Measurements from ENCODE around the gene RPS24. TPM values are rescaled to one million over a fixed set of nuclear protein-coding genes. Genes with fewer than 3 reads are reported as not detected.

The RPS24 gene
- total and polyA plus RNA-seq, 2 of the 13 experiments (the other 11 are each of a cell fraction or from before 2014, with no cell fraction given): 2,690 to 3,319 TPM

- no peak; the same call in 1 of the 2 replicates for TF ChIP-seq TSC22D2 (CRISPR knock-in tag; IDR thresholded peaks at IDR 0.05; ENCODE audit: borderline replicate concordance)
- TF ChIP-seq SSRP1 (CRISPR knock-in tag; IDR thresholded peaks at IDR 0.05): no peak
- no peak for TF ChIP-seq ATRX (CRISPR knock-in tag; IDR thresholded peaks at IDR 0.05; ENCODE audit: borderline replicate concordance)
- peak; percentile 56 for TF ChIP-seq TEAD3 (CRISPR knock-in tag; optimal IDR thresholded peaks at IDR 0.05; ENCODE audit: borderline replicate concordance)
- TF ChIP-seq TRIM22 (IDR thresholded peaks at IDR 0.05): no peak
- TF ChIP-seq ZSCAN20 (CRISPR knock-in tag; IDR thresholded peaks at IDR 0.05; ENCODE audit: borderline replicate concordance): no peak
- peak; percentile 58; the same call in 1 of the 2 replicates for TF ChIP-seq SIN3B (IDR thresholded peaks at IDR 0.05; ENCODE audit: low read length)
- peak; percentile 81 for TF ChIP-seq ZNF431 (CRISPR knock-in tag; IDR thresholded peaks at IDR 0.05; ENCODE audit: borderline replicate concordance, low read depth)
- peak; percentile 81 for TF ChIP-seq HNF1B (CRISPR knock-in tag; IDR thresholded peaks at IDR 0.05)
- TF ChIP-seq ZBTB38 (CRISPR knock-in tag; IDR thresholded peaks at IDR 0.05): peak; percentile 77; the same call in 1 of the 2 replicates
- TF ChIP-seq ZNF124 (CRISPR knock-in tag; IDR thresholded peaks at IDR 0.05): no peak
- peak; percentile 99 for TF ChIP-seq POLR2AphosphoS5 (IDR thresholded peaks at IDR 0.05; ENCODE audit: low read depth, low read length)
- TF ChIP-seq NFKBIZ (CRISPR knock-in tag; IDR thresholded peaks at IDR 0.05): no peak
- TF ChIP-seq ZNF597 (CRISPR knock-in tag; IDR thresholded peaks at IDR 0.05): no peak
- peak; percentile 86 for TF ChIP-seq ZGPAT (CRISPR knock-in tag; IDR thresholded peaks at IDR 0.05)
- no peak for TF ChIP-seq ZNF326 (CRISPR knock-in tag; IDR thresholded peaks at IDR 0.05; ENCODE audit: borderline replicate concordance)
- peak; percentile 37; the same call in 1 of the 2 replicates for TF ChIP-seq ZFP36L2 (CRISPR knock-in tag; IDR thresholded peaks at IDR 0.05)
- TF ChIP-seq HNRNPK (IDR thresholded peaks at IDR 0.05; ENCODE audit: low read depth, low read length, poor library complexity, severe bottlenecking): no peak
- TF ChIP-seq ETV5 (CRISPR knock-in tag; IDR thresholded peaks at IDR 0.05; ENCODE audit: borderline replicate concordance): peak; percentile 63
- peak; percentile 69 for TF ChIP-seq RXRA (CRISPR knock-in tag; IDR thresholded peaks at IDR 0.05)
- TF ChIP-seq LBX2 (CRISPR knock-in tag; IDR thresholded peaks at IDR 0.05; ENCODE audit: borderline replicate concordance): no peak
- TF ChIP-seq ZNF878 (CRISPR knock-in tag; IDR thresholded peaks at IDR 0.05): no peak
- TF ChIP-seq AKAP8 (CRISPR knock-in tag; IDR thresholded peaks at IDR 0.05): no peak
- TF ChIP-seq RFX1 (IDR thresholded peaks at IDR 0.05): no peak
These were observed at the start of gene RPS24 (continued) for GRCh38 chr10:78033637-78034470.

Data from HepG2 (cell line).